SK-N-SH (cell line): ENCODE measurements around the gene SYTL5.

Source experiments
- CTCF ChIP-seq: fragments of 200-600 bp; sonication (generic); IDR thresholded peaks from 2 replicates; pipeline ENCODE4 v1.6.1; 2017; ENCODE audit warnings: antibody characterized with exemption, mild to moderate bottlenecking, moderate library complexity
- GABPA ChIP-seq: IDR thresholded peaks from 2 replicates; pipeline ENCODE4 v1.4.0; 2012; ENCODE audit warnings: low read depth, mild to moderate bottlenecking
- NFIC ChIP-seq: IDR thresholded peaks from 2 replicates; pipeline ENCODE4 v1.4.0; 2012; ENCODE audit warnings: borderline replicate concordance
- POLR2AphosphoS5 ChIP-seq: IDR thresholded peaks from 2 replicates; pipeline ENCODE4 v1.6.1; 2012; ENCODE audit warnings: low read depth, low read length
- YY1 ChIP-seq: IDR thresholded peaks from 2 replicates; pipeline ENCODE4 v1.4.0; 2012; ENCODE audit warnings: low read depth, mild to moderate bottlenecking
- TF ChIP-seq, protein P1 (sequence below): fragments of 150-350 bp; IDR thresholded peaks from 2 replicates; pipeline ENCODE4 v1.6.1; 2016; ENCODE audit warnings: mild to moderate bottlenecking, low read depth, low read length
- TF ChIP-seq, protein P2 (sequence below): IDR thresholded peaks from 2 replicates; pipeline ENCODE4 v1.6.1; 2012; ENCODE audit warnings: mild to moderate bottlenecking, low read depth, low read length, moderate library complexity

- TF ChIP-seq, protein P1, sequence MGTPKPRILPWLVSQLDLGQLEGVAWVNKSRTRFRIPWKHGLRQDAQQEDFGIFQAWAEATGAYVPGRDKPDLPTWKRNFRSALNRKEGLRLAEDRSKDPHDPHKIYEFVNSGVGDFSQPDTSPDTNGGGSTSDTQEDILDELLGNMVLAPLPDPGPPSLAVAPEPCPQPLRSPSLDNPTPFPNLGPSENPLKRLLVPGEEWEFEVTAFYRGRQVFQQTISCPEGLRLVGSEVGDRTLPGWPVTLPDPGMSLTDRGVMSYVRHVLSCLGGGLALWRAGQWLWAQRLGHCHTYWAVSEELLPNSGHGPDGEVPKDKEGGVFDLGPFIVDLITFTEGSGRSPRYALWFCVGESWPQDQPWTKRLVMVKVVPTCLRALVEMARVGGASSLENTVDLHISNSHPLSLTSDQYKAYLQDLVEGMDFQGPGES = no peak
- TF ChIP-seq POLR2AphosphoS5 = no peak
- TF ChIP-seq CTCF = no peak
- no peak for TF ChIP-seq YY1
- no peak for TF ChIP-seq NFIC
- TF ChIP-seq, protein P2, sequence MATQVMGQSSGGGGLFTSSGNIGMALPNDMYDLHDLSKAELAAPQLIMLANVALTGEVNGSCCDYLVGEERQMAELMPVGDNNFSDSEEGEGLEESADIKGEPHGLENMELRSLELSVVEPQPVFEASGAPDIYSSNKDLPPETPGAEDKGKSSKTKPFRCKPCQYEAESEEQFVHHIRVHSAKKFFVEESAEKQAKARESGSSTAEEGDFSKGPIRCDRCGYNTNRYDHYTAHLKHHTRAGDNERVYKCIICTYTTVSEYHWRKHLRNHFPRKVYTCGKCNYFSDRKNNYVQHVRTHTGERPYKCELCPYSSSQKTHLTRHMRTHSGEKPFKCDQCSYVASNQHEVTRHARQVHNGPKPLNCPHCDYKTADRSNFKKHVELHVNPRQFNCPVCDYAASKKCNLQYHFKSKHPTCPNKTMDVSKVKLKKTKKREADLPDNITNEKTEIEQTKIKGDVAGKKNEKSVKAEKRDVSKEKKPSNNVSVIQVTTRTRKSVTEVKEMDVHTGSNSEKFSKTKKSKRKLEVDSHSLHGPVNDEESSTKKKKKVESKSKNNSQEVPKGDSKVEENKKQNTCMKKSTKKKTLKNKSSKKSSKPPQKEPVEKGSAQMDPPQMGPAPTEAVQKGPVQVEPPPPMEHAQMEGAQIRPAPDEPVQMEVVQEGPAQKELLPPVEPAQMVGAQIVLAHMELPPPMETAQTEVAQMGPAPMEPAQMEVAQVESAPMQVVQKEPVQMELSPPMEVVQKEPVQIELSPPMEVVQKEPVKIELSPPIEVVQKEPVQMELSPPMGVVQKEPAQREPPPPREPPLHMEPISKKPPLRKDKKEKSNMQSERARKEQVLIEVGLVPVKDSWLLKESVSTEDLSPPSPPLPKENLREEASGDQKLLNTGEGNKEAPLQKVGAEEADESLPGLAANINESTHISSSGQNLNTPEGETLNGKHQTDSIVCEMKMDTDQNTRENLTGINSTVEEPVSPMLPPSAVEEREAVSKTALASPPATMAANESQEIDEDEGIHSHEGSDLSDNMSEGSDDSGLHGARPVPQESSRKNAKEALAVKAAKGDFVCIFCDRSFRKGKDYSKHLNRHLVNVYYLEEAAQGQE = no peak
- TF ChIP-seq GABPA = no peak
Measured at GRCh38 chrX:38066934-38067333, 60.6 kb downstream of the SYTL5 start.
